HG02885 (cell line): Measurements from ENCODE around the gene AUTS2.

Source experiments
- ATAC-seq: cut with Tn5 transposase; IDR thresholded peaks from one replicate; pipeline ENCODE4 v1.9.1; 2021; ENCODE audit warnings: mild to moderate bottlenecking; ENCODE audit not compliant: unreplicated experiment, poor library complexity

Gene AUTS2

DNA sequence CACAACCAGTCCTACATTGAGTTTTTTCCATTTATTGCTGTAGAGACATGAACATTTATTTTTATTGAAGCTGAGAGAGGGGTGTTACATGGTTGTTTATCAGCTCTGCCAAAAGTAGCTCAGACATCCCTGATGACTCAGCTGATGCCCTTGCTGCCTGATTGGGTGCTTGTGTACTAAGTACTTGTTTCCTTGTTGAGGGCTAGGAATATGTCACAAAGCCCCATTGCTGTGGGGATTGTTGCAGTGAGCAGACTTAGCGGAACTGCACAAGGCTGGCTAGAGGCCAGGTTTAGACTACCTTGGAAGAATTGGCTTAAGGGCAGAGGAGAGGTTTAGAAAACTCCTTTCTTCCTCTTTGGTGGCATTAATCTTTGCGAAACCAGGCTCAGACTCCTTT lies 110.6 kb downstream of the AUTS2 start:
- no peak for ATAC-seq

DNA sequence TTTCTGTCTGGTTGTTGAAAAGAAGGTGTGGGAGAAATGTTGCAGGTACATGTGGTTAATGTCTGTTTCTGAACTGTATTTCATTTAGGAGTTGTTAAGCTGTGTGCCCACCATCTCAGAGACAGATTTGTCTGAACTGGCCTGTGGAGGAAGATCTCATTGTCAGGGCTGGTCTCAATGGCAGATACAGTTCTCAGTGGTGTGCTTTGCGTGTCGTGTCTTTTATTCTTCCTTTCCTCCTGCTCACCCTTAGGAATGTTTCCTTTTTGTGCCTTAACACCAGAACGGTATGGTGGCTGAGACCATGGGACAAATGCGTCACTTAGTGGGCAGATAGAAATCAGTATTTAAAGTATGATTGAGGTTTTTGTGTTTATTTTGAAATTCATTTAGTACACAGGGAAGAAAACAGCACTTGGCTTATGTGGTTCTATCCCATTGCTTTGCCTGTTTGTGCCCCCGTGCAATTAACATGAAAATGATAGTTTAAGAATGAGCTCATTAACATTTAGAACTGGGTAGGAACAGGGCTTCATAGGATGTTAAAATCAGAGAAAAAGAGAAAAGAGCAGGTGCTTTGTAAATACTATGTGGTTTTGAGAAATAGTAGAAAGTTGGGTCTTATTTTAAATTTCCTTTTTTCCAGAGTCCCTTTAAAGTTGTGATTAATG lies 112.6 kb downstream of the AUTS2 start:
- no peak for ATAC-seq

DNA sequence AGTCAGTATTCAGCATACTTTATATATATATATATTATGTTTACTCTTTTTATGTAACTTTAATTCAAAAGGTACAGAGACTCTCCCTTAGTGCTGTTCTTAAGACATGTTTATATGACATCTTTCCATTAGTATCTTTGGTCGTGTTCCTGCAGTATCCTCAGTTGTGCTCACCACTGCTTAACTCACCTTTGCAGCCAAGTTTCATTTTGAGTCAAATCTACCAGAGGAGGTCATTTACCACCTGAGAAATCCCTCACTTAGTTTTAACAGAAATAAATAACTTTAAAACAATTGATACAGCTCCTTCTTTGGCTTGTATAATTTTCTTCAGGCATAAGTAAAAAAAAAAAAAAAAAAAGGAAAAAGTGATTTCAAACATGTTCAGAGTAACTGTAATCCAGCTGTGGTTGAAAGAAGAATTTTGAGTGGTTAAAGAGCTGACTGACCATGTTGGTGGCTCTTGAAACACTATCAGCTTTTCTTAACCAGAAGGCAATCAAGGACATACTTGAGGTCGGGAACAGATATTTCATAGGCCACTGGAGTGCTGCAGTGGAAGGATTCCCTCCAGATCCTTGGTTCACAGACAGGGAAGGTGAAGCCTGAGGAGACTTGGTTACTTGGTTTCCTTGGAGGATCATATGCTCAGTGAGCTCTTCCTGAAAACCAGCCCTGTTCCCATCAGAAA lies 116.8 kb downstream of the AUTS2 start:
- no peak for ATAC-seq

DNA sequence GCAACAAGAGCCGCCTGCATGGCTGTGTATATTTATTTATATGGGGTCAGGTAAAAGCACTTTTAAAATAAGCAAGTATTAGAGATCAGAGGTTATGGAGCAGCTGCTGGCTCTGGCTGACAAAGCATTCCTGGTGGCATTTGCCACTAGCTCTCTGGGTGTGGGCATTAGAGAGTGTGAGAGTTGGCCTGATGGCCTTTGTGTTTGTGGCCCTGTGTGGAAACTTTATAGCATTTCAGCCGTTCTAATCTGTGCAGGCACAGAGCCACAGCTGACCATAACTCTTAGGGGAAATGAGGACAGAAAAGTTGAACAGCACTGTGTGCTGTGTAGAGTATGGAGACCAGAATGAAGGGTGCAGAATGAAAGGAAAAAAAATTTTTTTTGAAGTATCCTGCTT lies 118.9 kb downstream of the AUTS2 start:
- ATAC-seq = no peak

DNA sequence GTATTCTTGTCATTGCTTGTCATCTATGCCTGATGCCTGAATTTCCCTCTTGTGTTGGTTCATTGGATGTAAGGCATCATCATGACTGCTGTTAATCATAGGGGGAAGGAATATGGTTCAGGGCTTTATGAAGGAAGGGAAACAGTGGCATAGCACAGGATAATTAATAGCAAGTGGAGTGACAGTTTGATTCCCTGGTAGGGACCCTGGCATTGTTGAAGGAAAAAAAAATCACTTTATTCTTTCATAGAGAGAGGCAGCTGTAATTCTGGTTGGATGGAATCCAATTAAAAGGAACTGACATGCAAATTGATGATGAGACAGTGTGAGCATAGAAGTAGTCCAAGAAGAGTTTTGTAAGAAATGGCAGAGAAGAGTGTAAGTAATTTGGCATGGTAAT lies 121.4 kb downstream of the AUTS2 start:
- no peak for ATAC-seq

DNA sequence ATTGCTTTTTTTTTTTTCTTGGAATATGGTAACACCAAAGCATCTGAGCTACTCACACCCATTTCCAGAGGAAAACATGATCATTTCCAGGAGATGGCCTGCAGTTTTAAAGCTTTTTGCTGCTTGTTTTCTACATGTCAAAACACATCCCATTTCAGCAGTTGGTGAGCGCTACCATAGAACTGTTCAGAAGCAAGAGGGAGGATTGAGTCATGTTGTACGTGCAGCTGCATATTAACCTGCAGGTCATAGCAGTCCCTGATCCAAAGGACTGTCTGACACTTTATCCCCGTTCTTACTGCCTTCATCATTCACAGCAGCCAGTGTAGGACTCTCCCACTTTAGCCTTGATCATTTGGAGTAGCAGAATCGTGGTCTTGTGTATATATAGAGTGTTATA lies 124.6 kb downstream of the AUTS2 start:
- no peak for ATAC-seq

DNA sequence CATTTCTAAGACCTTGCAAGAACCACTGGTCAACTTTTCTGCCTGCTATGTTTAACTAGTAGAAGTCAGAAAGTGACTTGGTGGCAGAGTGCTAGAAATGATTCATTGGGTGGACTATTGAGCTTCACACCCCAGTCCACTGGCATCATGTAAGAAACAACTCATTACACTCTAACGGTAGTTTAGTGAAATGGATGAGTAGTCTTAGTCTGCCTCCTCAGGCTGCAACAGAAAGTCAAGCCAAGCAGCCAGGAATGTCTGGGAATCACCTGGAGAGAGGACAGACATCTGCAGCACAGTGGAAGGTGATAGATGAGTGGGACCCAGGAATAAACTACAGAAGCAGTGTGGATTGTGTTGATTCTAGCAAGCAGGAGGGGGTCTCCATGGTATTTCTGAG lies 125.4 kb downstream of the AUTS2 start:
- no peak for ATAC-seq

DNA sequence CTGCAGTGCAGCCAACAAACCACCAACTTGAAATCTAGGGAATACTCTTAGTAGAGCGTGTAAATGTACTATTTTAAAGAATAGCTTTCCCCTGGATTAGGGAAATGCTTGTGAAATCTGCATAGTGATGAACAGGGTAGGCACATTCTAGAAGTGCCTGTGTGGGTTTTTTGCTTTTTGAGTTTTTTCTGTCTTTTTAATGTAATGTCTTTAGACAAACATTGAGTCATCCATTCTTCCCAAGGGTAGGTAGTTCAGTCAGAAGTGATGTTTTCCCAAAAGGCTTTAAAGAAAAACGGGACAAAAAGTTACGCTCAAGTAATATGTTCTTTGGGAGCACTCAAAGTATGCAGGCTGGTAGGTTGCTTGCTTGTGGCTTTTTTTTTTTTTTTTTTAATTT lies 130.0 kb downstream of the AUTS2 start:
- ATAC-seq = no peak

DNA sequence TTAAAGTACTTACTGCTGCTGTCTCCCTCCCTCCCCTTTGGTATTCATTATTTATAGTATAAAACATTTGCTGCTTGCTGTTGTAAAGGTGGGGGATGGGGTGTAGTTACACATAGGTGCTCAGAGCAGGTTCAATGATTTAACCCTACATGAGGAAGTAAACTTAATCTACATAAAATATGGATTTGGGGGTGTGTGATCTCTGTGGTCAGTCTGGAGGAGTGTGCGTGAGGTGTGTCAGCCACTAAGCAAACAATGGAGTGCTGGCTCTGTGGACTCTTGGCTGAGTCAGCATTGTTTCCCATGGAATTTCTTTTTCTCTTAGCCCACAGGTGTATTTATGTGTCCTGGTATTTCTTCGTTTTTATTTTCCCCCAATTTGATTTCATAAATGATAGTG lies 133.9 kb downstream of the AUTS2 start:
- ATAC-seq = no peak

DNA sequence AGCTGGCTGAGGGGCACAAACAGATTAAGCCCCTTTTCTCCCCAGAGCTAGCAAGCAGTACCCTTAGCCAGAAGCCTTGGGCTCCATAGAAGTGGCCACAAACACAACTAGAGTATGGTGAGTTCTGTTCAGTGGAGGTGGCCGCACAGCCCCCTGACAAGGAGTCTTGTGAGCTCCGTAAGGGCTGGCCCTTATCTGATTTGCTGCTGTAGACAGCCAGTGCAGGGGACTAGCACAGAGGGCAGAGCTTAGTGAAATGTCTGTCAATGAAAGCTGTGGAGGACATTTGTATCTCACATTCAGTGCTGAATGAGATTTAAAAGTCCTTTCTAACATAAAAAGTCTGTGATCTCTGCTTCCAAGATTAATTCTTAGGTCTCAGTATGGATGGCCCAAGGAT lies 137.3 kb downstream of the AUTS2 start:
- ATAC-seq = no peak

DNA sequence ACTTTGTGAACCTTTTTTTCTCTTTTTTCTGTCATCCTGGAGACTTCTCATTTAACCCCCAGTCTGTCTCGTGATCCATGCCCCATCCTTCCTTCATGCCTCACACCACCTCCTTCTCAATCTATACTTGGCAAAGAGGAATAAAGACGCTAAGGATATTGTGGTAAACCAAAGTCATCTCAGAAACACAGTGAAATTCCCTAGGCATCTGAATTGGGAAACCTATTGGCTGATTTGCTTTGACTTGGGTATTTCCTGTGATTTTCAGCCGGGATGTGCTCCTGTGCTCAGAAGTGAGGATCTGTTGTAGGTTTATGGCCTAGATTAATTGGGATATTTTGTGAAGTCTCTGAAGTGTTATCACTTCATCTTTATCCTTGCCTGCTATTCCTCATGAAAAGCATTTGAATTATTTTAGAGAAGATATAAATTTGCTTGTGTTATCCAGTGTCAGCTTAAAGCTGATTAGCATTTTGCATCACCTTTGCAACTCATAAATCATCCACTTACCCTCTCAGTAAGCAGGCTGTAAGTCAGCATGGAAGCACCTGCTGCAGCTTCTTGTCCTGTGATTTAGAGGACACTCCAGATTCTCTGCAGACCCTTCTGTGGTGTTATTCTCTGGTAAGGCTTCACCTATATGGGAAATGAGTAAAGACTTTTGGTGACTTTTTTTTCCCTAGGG lies 138.0 kb downstream of the AUTS2 start:
- ATAC-seq = no peak

DNA sequence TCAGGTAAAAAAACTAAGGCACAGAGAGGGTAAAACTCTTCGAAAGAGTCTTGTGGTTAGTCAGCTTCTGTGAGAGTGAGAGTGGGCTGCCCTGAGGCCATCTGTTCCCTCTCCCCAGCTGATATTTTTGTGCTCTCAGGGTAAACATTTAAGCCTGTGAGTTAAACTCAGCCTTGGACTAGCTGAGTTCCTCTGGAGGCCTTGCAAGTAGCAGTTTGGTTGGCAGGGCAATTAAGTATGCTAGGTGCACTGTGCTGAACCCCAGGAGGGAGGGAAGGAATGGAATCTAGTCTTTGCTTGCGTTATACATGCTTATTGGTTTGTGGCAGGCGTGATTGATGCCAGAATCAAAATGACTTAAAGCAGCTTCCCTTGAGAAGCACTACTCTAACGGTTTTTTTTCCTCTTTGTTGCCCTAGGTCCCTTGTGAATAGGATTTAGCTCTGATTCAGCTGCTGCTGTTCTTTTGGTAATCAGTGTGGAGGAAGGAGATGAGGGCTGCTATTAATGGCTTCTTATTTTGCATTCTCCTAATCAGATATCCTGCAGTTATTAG lies 140.2 kb downstream of the AUTS2 start:
- ATAC-seq = peak; percentile 69

DNA sequence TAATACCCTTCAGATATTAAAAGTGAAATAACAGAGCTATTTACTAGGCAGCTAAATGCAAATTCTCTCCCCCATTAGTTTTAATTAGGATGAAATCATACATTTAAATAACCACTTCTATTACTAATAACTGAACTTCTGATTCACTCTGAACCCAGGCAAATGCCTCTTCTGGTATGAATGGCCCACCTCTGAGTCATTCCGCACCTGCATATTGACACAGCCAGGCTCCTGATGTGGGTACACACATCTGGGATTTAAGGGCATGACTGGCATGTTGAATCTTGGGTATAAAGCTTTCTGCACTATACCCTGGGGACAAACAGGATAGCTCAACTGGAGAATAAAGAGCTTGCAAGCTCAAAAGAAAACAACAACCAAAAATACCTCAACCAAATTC lies 140.9 kb downstream of the AUTS2 start:
- peak; percentile 68 for ATAC-seq

DNA sequence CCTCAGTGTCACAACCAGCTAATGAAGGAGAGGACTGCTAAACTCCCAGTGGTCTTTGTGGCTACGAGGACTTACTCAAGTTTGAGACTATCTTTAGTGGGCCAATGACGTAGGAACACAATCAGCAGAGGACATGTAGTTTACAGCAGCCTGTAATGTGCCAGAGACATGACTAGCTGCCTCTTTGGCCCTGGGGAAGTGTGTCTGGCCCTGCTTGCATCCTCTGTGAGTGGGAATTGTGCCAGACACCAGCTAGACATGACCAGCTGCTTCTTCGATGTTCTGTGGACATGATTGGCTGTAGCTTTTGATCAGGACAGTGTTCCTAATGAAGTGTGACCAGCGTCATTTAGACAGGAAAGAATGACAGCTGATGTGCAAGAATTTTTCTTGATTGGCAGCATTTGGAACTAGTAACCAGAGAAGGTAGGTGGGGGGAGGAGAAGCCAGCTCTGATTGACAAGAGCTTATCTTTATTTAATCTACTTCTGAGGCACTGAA lies 141.7 kb downstream of the AUTS2 start:
- ATAC-seq = peak; percentile 53

DNA sequence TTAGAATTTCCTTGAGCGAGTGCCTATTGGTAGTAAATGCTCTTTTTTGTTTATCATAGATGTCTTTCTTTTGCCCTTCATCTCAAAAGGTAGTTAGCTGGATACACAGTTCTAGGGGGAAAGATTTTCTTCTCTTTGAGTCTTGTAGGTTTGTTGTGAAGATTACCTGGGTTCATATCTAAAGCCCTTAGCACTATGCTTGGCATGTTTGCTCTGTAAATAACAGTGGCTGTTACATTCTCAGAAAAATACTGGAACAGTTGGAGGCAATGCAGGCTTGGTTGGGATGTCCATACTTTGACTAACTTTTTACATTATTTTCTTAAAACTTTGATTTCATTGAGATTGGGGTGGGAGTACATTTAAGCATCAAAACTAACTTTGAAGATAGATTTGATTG lies 144.0 kb downstream of the AUTS2 start:
- ATAC-seq = no peak

DNA sequence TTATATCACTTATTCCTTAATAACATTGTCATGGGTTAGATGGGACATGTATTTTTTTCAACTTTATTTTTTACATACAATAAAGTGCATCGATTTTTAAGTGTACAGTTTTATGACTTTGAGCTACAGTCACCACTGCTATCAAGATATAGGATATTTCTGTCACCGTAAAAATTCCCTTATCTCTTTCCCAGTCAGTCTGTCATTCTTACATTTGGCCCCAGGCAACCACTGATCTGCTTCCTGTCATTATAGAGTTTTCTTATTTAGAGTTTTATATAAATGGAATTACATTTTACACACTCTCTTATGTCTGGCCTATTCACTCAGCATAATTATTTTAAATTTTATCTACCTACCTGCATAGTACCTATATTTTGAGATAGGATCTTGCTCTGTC lies 145.2 kb downstream of the AUTS2 start:
- no peak for ATAC-seq

DNA sequence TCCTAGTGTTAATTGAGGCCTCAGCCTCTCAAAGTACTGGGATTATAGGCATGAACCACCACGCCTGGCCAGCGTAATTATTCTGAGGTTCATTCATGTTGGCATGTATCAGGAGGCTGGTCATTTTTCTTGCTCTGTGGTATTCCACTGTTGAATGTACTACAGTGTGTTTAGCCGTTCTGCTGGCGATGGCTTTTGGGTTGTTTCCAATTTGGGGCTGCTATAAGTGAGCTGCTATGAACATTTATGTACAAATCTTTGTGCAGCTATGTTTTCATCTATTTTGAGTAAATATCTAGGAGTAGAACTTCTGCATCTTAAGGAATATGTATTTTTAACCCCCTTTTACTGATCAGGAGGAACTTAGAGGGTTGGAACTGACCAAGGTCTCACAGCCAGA lies 145.8 kb downstream of the AUTS2 start:
- no peak for ATAC-seq

DNA sequence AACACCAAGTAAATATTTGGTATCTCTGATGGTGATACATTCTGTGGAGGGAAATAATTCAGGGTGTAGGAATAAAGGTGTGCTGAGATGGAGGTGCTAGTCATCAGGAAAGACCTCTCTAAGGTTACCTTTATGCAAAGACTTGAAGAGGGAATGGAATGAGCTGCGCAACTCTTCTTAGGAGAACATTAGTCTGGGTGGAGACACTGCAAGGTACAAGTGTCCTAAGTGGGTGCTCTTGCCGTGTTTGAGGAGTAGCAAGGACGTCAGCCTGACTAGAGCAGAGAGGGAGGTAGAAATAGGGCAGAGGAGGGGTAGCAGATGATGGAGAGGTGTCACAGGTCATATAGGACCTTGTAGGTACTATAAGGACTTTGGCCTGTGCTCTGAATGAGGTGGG lies 148.1 kb downstream of the AUTS2 start:
- ATAC-seq = no peak

DNA sequence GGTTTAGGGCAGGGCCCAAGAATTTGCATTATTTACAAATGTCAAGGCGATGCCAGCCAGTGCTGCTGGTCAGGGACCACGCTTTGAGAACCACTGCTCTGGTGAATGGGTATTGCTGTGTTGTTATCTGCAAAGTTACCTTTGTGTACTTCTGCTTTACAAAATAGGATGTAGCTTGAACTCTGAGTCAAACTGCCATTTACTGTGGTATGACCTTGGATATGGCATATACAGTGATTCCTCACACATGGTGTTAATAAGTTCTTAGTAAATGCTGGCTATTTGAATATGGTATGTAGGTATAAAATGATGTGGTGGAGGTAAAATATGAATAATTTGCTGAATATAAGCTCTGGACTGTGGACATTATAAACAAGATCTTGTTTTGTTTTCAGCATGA lies 148.9 kb downstream of the AUTS2 start:
- ATAC-seq = no peak

DNA sequence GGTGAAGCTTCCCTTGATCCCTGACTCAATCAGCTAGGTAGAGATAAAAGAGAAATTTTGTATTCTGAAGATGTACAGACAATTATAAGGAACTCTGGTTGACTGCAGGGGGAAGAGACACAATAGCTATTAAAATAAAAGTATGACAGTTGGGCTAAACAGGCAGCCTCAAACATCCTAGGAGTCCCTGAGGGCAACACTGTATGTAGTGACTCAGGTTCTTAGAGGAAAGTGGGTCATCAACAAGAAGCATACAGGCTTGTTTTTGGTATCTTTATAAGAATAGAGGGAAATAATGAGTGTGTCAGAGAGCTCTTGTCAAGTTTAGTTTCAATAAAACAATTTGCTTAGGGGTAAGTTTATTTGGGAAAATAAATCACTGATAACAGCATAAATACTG lies 150.3 kb downstream of the AUTS2 start:
- no peak for ATAC-seq

DNA sequence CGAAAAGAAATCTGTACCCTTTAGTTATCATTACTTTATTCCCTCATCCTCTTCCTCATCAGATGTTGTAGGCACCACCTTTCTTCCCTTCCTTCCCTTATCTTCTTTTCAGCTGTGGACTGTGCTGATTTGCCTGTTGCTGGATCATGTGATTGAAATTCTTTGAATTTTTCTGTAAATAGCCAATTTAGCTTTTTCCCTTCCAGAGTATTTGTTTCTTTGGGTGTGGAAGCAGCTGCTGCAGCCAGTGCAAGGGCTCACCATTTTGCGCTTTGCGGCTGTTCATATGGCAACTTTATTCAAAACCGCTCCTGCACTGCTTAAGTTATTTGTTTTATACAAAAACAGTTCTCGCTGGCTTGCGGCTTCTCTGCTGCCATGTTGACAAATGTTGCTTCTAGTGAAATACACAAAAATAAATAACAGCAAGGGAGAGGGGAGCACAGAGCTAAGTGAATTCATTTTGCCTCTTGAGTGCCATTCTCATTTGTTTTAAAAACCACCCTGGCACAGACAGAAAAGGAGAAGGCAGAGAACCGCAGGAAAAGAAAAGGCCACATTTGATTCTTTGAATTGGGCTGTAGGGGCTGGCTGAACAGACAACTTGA lies 151.2 kb downstream of the AUTS2 start:
- no peak for ATAC-seq
